GM10266 (cell line): ENCODE results near the gene CHST11.

ENCODE experiments used
- DNase-seq: peaks from one replicate; pipeline ENCODE4 v3.0.0; 2012; ENCODE audit errors: extremely low spot score
- CTCF ChIP-seq: IDR thresholded peaks from 2 replicates; pipeline ENCODE4 v1.5.1; 2012; ENCODE audit warnings: mild to moderate bottlenecking, low read depth; ENCODE audit not compliant: control insufficient read depth, insufficient read depth; ENCODE audit errors: missing control alignments

The CHST11 gene

DNA sequence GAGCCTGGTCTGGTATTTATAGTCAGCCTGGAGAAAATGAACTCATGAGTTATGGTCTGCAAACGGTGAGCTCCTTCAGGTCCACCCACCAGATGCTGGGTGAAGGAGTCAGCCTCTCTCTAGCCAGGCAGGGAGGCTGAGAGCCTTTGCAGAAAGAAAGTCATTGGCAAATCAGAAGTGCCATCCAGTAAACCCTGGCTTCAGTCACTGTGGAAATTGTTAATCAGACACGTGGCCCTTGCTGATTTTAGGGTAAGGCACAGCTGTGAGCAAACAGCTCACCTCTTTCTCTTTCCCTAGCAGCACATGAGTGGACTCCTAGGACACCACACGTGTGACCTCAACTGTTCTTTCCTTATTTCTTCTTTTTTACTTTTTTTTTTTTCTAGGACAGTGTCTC is 44.9 kb downstream of the CHST11 start:
- TF ChIP-seq CTCF, result no peak
- no peak for DNase-seq

DNA sequence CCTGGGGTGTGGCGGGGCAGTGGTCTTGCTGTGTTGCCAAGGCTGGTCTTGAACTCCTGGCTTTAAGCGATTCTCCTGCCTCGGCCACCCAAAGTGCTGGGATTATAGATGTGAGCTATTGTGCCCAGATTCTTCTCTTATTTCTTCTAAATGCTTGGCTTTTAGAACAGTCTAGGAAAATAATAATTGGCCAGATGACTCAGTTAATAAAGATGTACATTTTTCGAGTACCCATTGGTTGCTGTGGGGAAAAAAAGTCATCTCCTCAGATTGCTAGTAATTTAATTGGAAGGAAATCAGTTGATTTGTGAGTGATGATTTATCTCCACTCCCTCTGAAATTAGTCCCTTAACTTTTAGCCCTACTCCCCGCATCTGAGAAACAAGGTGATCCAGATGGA is 45.5 kb downstream of the CHST11 start:
- DNase-seq, result no peak

GRCh38 chr12:104502638-104503037 is 45.9 kb downstream of the CHST11 start:
- no peak for DNase-seq
- no peak for TF ChIP-seq CTCF

More for the DNA sequence above, 45.5 kb downstream of the CHST11 start:
- no peak for TF ChIP-seq CTCF

DNA sequence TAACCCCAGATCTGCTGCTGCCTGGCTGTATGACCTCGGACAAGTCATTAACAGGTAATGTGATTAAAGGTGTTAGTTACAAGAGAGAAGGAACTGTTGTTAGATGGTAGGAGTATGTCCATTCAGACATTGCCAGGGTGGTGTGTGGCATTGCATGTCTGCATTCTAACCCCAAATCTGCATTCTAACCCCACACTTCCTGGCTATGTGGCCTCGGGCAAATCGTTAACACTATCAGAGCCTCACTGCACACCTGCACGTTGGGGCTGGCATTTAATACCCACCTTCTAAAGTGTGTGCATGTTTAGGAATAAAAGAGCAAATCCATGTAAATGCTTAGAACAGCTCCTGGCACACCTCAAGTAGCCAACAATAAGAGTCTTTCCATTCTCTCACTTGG is 46.4 kb downstream of the CHST11 start:
- no peak for TF ChIP-seq CTCF
- DNase-seq, result no peak

- no peak for DNase-seq
- TF ChIP-seq CTCF, result no peak
These were observed 47.4 kb downstream of the CHST11 start for GRCh38 chr12:104504146-104504545.

DNA sequence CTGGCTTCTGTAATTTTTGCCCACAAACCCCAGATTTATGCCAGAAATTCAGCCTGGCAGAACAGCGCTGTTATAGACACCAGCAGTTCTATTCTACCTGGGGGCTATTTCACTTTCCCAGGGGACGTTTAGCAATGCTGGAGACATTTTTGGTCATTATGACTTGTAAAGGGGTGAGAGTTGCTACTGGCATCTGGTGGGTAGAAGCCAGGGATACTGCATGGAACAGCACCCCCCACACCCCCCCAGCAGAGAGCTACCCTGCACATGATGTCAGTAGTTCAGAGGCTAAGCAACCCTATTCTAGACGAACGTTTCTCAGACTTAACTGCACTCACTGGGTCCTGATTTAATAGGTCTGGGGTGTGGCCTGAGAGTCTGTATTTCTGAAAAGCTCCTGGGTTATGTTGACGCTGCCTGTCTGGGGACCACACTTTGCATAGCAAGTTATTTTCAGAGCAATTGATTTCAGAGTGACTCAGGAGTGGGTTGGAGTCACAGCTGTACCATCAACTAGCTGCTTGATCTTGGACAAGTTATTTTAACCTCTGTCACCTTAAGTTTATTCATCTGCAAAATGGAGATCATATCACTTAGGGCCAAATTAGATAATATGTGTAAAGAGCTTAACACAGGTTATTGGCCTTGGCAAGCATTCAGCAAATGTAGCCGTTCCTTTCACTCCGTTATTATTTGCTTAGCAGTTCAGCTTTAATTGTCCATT is 48.5 kb downstream of the CHST11 start:
- TF ChIP-seq CTCF, result no peak

GRCh38 chr12:104506676-104507401 is 50.1 kb downstream of the CHST11 start:
- no peak for TF ChIP-seq CTCF
- no peak for DNase-seq

More for the DNA sequence above, 48.5 kb downstream of the CHST11 start:
- peak; percentile 69 for DNase-seq
